WERI-Rb-1 (cell line): Measurements from ENCODE around the gene POLR2B.

ENCODE experiments used
- DNase-seq: peaks from one replicate; pipeline ENCODE4 v3.0.0-alpha.2; 2020
- H3K27ac ChIP-seq: fragments of 250-450 bp; sonication (Bioruptor Pico); 2 replicates; pipeline ENCODE4 v1.5.1; 2020; ENCODE audit warnings: mild to moderate bottlenecking, moderate library complexity
- H3K27me3 ChIP-seq: fragments of 250-450 bp; sonication (Bioruptor Pico); 2 replicates; pipeline ENCODE4 v1.5.1; 2021; ENCODE audit warnings: mild to moderate bottlenecking, low read depth, moderate library complexity; ENCODE audit not compliant: insufficient read depth, severe bottlenecking
- H3K36me3 ChIP-seq: fragments of 250-450 bp; sonication (Bioruptor Pico); 2 replicates; pipeline ENCODE4 v1.5.1; 2020; ENCODE audit warnings: mild to moderate bottlenecking, moderate library complexity
- H3K4me3 ChIP-seq: 2 replicates; pipeline ENCODE4 v1.5.1; 2011; ENCODE audit warnings: low read depth, mild to moderate bottlenecking, control low read depth, low read length
- H3K9me3 ChIP-seq: fragments of 250-450 bp; sonication (Bioruptor Pico); 2 replicates; pipeline ENCODE4 v1.5.1; 2021; ENCODE audit warnings: mild to moderate bottlenecking, moderate library complexity; ENCODE audit not compliant: severe bottlenecking
- TF ChIP-seq, protein P1 (sequence below): IDR thresholded peaks from 2 replicates; pipeline ENCODE4 v1.5.1; 2011; ENCODE audit warnings: low read depth, mild to moderate bottlenecking, control low read depth, inconsistent platforms, low read length

POLR2B gene

DNA sequence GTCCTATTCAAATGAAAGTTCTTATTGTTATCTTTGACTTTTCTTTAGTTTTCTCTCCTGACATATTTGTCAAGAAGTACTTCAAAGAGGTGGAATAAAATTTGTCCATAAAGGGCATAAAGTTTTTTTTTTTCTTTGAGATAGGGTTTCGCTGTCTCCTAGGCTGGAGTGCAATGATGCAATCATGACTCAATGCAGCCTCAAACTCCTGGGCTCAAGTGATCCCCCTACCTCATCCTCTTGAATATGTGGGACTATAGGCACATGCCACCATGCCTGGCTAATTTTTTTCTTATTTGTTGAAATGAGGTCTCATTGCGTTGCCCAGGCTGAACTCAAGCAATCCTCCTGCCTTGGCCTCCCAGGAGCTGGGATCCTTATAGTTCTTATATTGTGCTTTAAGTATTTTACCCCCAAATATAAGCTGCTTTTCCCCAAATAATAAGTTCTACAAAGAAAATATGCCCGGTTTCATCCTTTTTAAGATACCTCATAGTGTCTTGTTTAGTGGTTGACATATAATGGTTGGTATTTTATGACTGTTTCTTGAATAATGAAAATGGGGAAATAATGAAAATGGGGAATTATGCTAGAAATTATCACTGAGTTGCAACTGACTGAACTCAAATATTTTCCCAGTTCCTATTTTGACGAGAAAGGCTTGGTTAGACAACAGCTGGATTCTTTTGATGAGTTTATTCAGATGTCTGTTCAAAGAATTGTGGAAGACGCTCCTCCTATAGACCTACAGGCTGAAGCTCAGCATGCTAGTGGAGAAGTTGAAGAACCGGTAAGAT lies 11.6 kb downstream of the POLR2B start:
- H3K9me3 ChIP-seq = no peaks in the 10 kb centered on the region
- H3K4me3 ChIP-seq = no peak overlapping the region
- H3K27me3 ChIP-seq = no peaks in the 10 kb centered on the region
- peaks cover 84% of the 10 kb centered on the region for H3K36me3 ChIP-seq
- no peak overlapping the region for H3K27ac ChIP-seq
- TF ChIP-seq, protein P1, sequence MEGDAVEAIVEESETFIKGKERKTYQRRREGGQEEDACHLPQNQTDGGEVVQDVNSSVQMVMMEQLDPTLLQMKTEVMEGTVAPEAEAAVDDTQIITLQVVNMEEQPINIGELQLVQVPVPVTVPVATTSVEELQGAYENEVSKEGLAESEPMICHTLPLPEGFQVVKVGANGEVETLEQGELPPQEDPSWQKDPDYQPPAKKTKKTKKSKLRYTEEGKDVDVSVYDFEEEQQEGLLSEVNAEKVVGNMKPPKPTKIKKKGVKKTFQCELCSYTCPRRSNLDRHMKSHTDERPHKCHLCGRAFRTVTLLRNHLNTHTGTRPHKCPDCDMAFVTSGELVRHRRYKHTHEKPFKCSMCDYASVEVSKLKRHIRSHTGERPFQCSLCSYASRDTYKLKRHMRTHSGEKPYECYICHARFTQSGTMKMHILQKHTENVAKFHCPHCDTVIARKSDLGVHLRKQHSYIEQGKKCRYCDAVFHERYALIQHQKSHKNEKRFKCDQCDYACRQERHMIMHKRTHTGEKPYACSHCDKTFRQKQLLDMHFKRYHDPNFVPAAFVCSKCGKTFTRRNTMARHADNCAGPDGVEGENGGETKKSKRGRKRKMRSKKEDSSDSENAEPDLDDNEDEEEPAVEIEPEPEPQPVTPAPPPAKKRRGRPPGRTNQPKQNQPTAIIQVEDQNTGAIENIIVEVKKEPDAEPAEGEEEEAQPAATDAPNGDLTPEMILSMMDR = no peak
- DNase-seq = no peak

DNA sequence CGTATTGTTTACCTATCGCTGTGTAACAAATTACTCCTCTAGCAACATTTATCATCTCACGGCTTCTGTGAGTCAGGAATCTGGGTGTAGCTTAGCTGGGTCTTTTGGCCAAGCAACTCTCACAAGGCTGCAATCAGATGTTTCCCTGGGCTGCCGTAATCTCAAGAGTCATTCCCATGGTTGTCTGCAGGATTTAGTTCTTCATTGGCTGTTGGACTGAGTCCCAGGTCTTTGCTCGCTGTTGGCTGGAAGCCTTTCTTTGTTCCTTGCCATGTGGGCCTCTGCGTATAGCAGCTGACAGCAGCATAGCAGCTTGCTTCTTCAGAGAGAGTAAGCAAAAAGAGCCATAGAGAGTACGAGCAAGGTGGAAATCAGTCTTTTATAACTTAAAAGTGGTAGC lies 16.8 kb downstream of the POLR2B start:
- DNase-seq = no peak
- no peaks in the 10 kb centered on the region for H3K27me3 ChIP-seq
- H3K36me3 ChIP-seq = peaks cover 75% of the 10 kb centered on the region
- H3K4me3 ChIP-seq = no peak overlapping the region
- H3K27ac ChIP-seq = no peak overlapping the region
- no peaks in the 10 kb centered on the region for H3K9me3 ChIP-seq
- TF ChIP-seq, protein P1 = no peak

GRCh38 chr4:56999751-57000150 lies 21.1 kb downstream of the POLR2B start:
- DNase-seq = no peak
- no peaks in the 10 kb centered on the region for H3K27me3 ChIP-seq
- H3K36me3 ChIP-seq = peaks cover 66% of the 10 kb centered on the region
- no peaks in the 10 kb centered on the region for H3K9me3 ChIP-seq
- no peak overlapping the region for H3K27ac ChIP-seq
- TF ChIP-seq, protein P1 = no peak
- H3K4me3 ChIP-seq = no peak overlapping the region

- no peak overlapping the region for H3K27ac ChIP-seq
- TF ChIP-seq, protein P1 = no peak
- H3K27me3 ChIP-seq = no peaks in the 10 kb centered on the region
- no peaks in the 10 kb centered on the region for H3K9me3 ChIP-seq
- H3K4me3 ChIP-seq = no peak overlapping the region
- peaks cover 73% of the 10 kb centered on the region for H3K36me3 ChIP-seq
- DNase-seq = no peak
Observed at GRCh38 chr4:57013543-57014120, 34.9 kb downstream of the POLR2B start.

- Histone ChIP-seq H3K4me3 (no peak overlapping the region), H3K36me3 (peaks cover 65% of the 10 kb centered on the region), H3K27me3 (no peaks in the 10 kb centered on the region), H3K9me3 (no peaks in the 10 kb centered on the region), H3K27ac (no peak overlapping the region)
- TF ChIP-seq, protein P1 = no peak
- no peak for DNase-seq
Observed at GRCh38 chr4:57018980-57019379, 40.3 kb downstream of the POLR2B start.
